GM19467 (cell line): ENCODE measurements around the gene DTYMK.

Experiments used
- ATAC-seq: cut with Tn5 transposase; IDR thresholded peaks from one replicate; pipeline ENCODE4 v1.9.1; 2021; ENCODE audit warnings: mild to moderate bottlenecking, moderate library complexity; ENCODE audit not compliant: unreplicated experiment

Gene DTYMK

GRCh38 chr2:241652142-241652541, 34.5 kb downstream of the DTYMK start:
- ATAC-seq = no peak

- no peak for ATAC-seq
These were observed 36.7 kb downstream of the DTYMK start for GRCh38 chr2:241649927-241650326.

GRCh38 chr2:241649404-241649803, 37.2 kb downstream of the DTYMK start:
- ATAC-seq = no peak

- ATAC-seq = no peak
These were observed 38.2 kb downstream of the DTYMK start for GRCh38 chr2:241648453-241648852.

GRCh38 chr2:241645915-241646645, 40.5 kb downstream of the DTYMK start:
- no peak for ATAC-seq

GRCh38 chr2:241645056-241645914, 41.3 kb downstream of the DTYMK start:
- no peak for ATAC-seq

- no peak for ATAC-seq
These were observed 45.0 kb downstream of the DTYMK start for GRCh38 chr2:241641631-241642030.

GRCh38 chr2:241640165-241640795, 46.3 kb downstream of the DTYMK start:
- no peak for ATAC-seq

- ATAC-seq = no peak
These were observed 47.2 kb downstream of the DTYMK start for GRCh38 chr2:241639385-241639784.

- no peak for ATAC-seq
These were observed 47.7 kb downstream of the DTYMK start for GRCh38 chr2:241638940-241639339.

GRCh38 chr2:241637795-241638660, 48.6 kb downstream of the DTYMK start:
- peak; percentile 13 for ATAC-seq

GRCh38 chr2:241637018-241637794, 49.4 kb downstream of the DTYMK start, which contains the start of the genes ATG4B and THAP4:
Gene ATG4B, plus strand, starts transcription at chr2:241637693. Its CDS starts 22 bp downstream, at chr2:241637715.
Gene THAP4, minus strand, starts transcription at chr2:241637158. Its CDS starts 141 bp downstream, at chr2:241637017.
- peak; percentile 60 for ATAC-seq

GRCh38 chr2:241636182-241637017, 50.2 kb downstream of the DTYMK start:
- ATAC-seq = peak; percentile 26

- no peak for ATAC-seq
These were observed 50.9 kb downstream of the DTYMK start for GRCh38 chr2:241635756-241636155.

GRCh38 chr2:241633561-241633960, 53.1 kb downstream of the DTYMK start:
- ATAC-seq = no peak

- no peak for ATAC-seq
These were observed 53.9 kb downstream of the DTYMK start for GRCh38 chr2:241632478-241633325.

GRCh38 chr2:241629762-241630435, 56.7 kb downstream of the DTYMK start:
- ATAC-seq = no peak
